Psoas muscle (tissue), 8 donors: ENCODE measurements around the gene STAP2. TPM values are rescaled to one million over a fixed set of nuclear protein-coding genes. Genes with fewer than 3 reads are reported as not detected.
A peak's percentile ranks its signal among the peaks of the same experiment; 100 is the strongest.

ENCODE experiments used
- ATAC-seq, 4 donors: fragments of 200-7000 bp; cut with Tn5 transposase; one replicate each; pipeline ENCODE4 v1.9.1; 2020; ENCODE audit warnings: moderate library complexity in 3 of 4, mild to moderate bottlenecking in 2 of 4
- DNase-seq, 2 donors: peaks; one replicate each; pipeline ENCODE4 v3.0.0-alpha.2; 2020
- H3K27ac ChIP-seq: fragments of 200-600 bp; one replicate; pipeline ENCODE4 v1.8.0; 2022
- H3K27me3 ChIP-seq, 3 donors: fragments of 200-600 bp in 1 of 3; one replicate each; pipeline versions ENCODE4 v1.6.1 to v1.8.0; 2013 to 2022; ENCODE audit warnings: low read length in 2 of 3, mild to moderate bottlenecking in 2 of 3, moderate library complexity in 1 of 3; ENCODE audit not compliant: insufficient read depth in 3 of 3
- H3K36me3 ChIP-seq, 2 donors: fragments of 200-600 bp in 1 of 2; one replicate each; pipeline versions ENCODE4 v1.6.1 to v1.8.0; 2013 to 2022; ENCODE audit warnings: low read depth in 1 of 2, mild to moderate bottlenecking in 1 of 2, moderate library complexity in 1 of 2; ENCODE audit not compliant: insufficient read depth in 1 of 2
- H3K4me1 ChIP-seq: fragments of 200-600 bp; one replicate; pipeline ENCODE4 v1.8.0; 2022
- H3K4me3 ChIP-seq: fragments of 200-600 bp; one replicate; pipeline ENCODE4 v1.8.0; 2022; ENCODE audit warnings: mild to moderate bottlenecking
- H3K9me3 ChIP-seq: fragments of 200-600 bp; one replicate; pipeline ENCODE4 v1.8.0; 2022
- WGBS, 3 donors: extraction: QIAGEN DNeasy Blood & Tissue Kit; methylation state at CpG; one replicate each; pipeline versions ENCODE4 v1.1.6 to v1.1.7; 2013; 5-methylcytosine and 5-hydroxymethylcytosine counted together
- intact Hi-C, 2 donors: fragments of 100-400 bp; cut with DNase I; formaldehyde crosslinking; loops; one replicate each; pipeline versions ENCODE4 v1.11.0 to v1.14.2; 2022
- polyA plus RNA-seq, 3 donors: library from polyadenylated mRNA; stranded (reverse); fragments of 200-250 nt; gene quantifications; one replicate each; pipeline ENCODE4 v1.2.3, GENCODE V29; 2013
- total RNA-seq, 4 donors: library from RNA; stranded (reverse); fragmentation: NEBNext Ultra II Directional in 2 of 4; extraction: Animal tissue kit (Norgen Biotek cat#: 25700) in 2 of 4; gene quantifications; one replicate each; pipeline versions ENCODE4 v1.2.1 to v1.2.4, GENCODE V29; 2021 to 2023
- TF ChIP-seq, protein P1 (sequence below): fragments of 200-600 bp; IDR thresholded peaks from one replicate; pipeline ENCODE4 v1.8.0; 2022; ENCODE audit warnings: antibody characterized with exemption
- donor health status: healthy with polysubstance abuse.
- donor health status: DM: no; HTN: no; CAD: no; lungs with moderate emphysema.
- donor health status: Bipolar disorder and iron deficiency.
- donor health status: healthy.
- donor health status: DM: yes; HTN: yes; CAD: no.
- donor health status: DM: no; HTN: no; CAD: no.
- donor health status: DM: no; HTN: no; CAD: no.
- donor health status: DM: yes; HTN: yes; CAD: no.

Gene STAP2
- total and polyA plus RNA-seq, 7 donors = 0.31 to 3.7 (median 0.66) TPM

DNA sequence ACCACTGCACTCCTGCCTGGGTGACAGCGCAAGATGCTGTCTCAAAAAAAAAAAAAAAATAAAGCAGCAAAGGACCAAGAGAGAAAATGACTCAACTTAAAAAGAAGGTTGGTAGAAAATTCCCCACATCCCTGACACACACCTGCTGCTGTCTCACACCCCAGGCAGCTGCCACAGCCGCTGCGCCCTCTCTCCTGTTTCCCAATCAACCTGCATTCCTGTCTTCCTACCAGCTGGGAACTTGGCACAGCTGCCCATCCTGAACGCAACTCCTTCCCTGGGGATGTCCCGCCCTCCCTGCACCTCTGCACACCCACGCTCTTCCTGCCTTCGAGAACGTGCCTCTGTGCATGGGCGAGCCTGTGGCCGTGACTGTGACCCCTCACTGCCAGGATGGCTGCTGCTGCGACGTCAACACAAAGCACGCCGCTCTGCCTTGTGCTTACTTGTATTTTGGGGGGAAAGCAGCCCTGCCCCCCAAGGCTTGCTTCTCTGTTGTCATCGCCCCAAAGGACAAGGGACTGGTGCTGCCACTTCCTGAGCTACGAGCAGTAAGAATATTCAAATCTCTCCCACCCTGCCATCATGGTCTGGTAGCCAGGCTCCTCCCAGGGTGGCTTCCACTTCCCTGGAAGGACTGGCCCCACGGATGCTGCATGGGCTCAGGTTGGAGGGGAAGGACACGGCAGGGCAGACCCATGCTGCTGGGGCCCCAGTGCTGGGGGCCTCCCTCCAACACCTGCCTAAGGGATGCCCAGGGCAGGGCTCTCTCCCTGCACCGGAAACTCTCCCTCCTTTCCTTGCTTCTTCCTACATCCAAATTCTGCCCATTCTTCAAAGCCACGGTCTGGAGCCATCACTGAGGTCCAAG, 41.0 kb upstream of the STAP2 start:
- WGBS, 3 donors = 16 to 24% (median 18%) methylated on average over 19 to 20 of the region's 20 CpGs
- intact Hi-C loops = no loop called here
- Histone ChIP-seq H3K4me3 (no peak overlapping the region), H3K4me1 (peaks cover 57% of the 10 kb centered on the region), H3K36me3 (peaks cover 0 to 15% of the 10 kb centered on the region in 2 donors), H3K27ac (peak overlapping the region; percentile 85), H3K27me3 (no peaks in the 10 kb centered on the region), H3K9me3 (no peaks in the 10 kb centered on the region)
- TF ChIP-seq, protein P1, sequence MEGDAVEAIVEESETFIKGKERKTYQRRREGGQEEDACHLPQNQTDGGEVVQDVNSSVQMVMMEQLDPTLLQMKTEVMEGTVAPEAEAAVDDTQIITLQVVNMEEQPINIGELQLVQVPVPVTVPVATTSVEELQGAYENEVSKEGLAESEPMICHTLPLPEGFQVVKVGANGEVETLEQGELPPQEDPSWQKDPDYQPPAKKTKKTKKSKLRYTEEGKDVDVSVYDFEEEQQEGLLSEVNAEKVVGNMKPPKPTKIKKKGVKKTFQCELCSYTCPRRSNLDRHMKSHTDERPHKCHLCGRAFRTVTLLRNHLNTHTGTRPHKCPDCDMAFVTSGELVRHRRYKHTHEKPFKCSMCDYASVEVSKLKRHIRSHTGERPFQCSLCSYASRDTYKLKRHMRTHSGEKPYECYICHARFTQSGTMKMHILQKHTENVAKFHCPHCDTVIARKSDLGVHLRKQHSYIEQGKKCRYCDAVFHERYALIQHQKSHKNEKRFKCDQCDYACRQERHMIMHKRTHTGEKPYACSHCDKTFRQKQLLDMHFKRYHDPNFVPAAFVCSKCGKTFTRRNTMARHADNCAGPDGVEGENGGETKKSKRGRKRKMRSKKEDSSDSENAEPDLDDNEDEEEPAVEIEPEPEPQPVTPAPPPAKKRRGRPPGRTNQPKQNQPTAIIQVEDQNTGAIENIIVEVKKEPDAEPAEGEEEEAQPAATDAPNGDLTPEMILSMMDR = no peak
- ATAC-seq (peak; percentile 73 to 77 (median 74)), DNase-seq (peak; percentile 84 to 93)

DNA sequence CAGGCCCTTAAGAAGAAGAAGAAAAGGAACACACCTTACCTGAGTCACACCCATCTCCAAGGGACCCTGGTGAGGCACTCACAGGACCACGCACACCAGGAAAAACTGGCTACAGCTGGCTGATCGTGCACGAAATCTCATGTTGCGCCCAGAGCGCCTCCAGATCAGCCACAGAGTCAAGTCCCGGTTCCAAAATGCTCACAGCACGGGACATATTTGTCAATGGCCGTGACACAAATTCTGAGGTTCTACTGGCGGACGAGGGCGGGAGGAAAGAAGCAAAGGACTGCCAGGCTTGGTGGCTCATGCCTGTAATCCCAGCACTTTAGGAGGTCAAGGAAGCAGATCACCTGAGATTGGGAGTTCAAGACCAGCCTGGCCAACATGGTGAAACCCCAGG, 40.3 kb upstream of the STAP2 start:
- WGBS, 3 donors = 58 to 72% (median 62%) methylated on average over 11 of the region's 11 CpGs
- Histone ChIP-seq H3K4me1 (peaks cover 64% of the 10 kb centered on the region), H3K36me3 (peaks cover 0 to 8% of the 10 kb centered on the region in 2 donors), H3K27ac (peak overlapping the region; percentile 85), H3K4me3 (no peak overlapping the region), H3K9me3 (no peaks in the 10 kb centered on the region), H3K27me3 (no peaks in the 10 kb centered on the region)
- intact Hi-C loops = no loop called here
- ATAC-seq (peak in 2 of 4 donors; percentile 0 to 1), DNase-seq (peak in 1 of 2 donors; percentile 16)
- TF ChIP-seq, protein P1 = no peak

DNA sequence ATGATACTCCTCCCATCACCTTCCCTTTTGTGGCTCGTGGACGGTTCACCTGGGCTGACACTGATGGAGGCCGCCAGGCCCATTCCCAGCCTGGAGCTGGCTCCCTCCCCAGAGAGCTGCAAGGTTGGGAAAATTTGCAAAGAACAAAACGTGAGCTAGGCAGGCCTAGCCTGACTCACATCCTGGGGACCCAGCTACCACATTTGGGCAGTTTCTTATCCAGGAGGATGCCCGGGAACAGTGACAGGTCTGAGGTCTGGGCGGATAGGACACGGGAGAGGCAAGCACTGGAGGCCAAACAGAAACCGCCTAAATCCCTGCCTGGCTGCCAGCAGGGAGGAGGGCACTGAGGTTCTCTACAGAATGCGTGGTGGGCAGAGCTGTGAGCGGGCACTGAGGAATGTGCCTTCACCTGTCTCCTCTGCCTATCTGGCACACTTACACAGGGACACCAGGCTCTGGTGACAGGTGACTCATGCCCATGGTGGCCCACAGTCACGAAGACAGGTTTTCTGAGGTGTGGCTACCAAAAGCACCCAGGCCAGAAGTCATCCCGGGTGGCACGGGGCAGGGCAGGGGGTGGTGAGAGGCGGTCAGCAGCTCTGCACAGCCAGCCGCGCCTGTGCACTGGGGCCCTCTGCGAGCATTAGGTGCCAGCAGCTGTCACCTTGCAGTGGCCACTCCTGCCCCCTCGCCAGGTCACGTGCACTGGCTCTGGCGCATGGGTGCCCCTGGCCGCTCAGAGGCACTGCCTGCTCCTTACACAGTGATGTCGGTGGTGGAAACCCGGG, 38.6 kb upstream of the STAP2 start:
- no peaks in the 10 kb centered on the region for H3K36me3 ChIP-seq
- peaks cover 81% of the 10 kb centered on the region for H3K4me1 ChIP-seq
- no peaks in the 10 kb centered on the region for H3K27me3 ChIP-seq
- no peak overlapping the region for H3K4me3 ChIP-seq
- WGBS, 3 donors = 31 to 37% (median 32%) methylated on average over 21 to 23 of the region's 23 CpGs
- intact Hi-C loops = no loop called here
- H3K9me3 ChIP-seq = no peaks in the 10 kb centered on the region
- DNase-seq = peak; percentile 72 to 87
- TF ChIP-seq, protein P1 = no peak
- H3K27ac ChIP-seq = peak overlapping the region; percentile 85
- peak; percentile 56 to 73 (median 63) for ATAC-seq

DNA sequence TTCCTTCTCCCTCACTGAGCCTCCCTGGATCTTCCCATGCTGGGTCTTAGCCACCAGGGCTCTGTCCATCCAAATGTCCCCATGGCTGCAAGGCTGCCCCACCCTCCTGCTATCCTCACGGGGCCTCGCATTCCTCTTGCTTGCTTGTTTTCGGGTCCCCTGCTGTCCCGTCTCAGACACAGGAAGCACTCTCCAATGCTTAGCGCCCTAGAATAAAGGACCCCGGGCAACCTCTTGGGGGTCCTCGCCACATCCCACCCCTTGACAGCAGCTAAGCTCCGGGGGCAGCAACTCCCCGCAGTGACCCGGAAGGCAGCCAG, 38.0 kb upstream of the STAP2 start:
- peaks cover 87% of the 10 kb centered on the region for H3K4me1 ChIP-seq
- intact Hi-C loops = no loop called here
- TF ChIP-seq, protein P1 = no peak
- no peak for ATAC-seq
- WGBS, 3 donors = 56 to 67% (median 64%) methylated on average over 10 of the region's 10 CpGs
- peak overlapping the region; percentile 85 for H3K27ac ChIP-seq
- peak in 1 of 2 donors; percentile 18 for DNase-seq
- no peaks in the 10 kb centered on the region for H3K9me3 ChIP-seq
- no peak overlapping the region for H3K4me3 ChIP-seq
- no peaks in the 10 kb centered on the region for H3K36me3 ChIP-seq
- H3K27me3 ChIP-seq = no peaks in the 10 kb centered on the region
